Peyer's patch (tissue), 4 donors: ENCODE results near the gene SPATA7.

Experiments
- POLR2A ChIP-seq, 2 donors: fragments of 450-650 bp; IDR thresholded peaks; one replicate each; pipeline ENCODE4 v1.5.1; 2017; ENCODE audit warnings: antibody characterized with exemption in 2 of 2, mild to moderate bottlenecking in 2 of 2, moderate library complexity in 2 of 2
- TF ChIP-seq, protein P1 (sequence below), 6 experiments: fragments of 450-650 bp in 4 of 6; fragments of 200-600 bp in 2 of 6; sonication (generic) in 1 of 6; IDR thresholded peaks; one replicate each; pipeline ENCODE4 v1.5.1; 2017 to 2019; ENCODE audit warnings: antibody characterized with exemption in 6 of 6, mild to moderate bottlenecking in 3 of 6, moderate library complexity in 1 of 6

DNA sequence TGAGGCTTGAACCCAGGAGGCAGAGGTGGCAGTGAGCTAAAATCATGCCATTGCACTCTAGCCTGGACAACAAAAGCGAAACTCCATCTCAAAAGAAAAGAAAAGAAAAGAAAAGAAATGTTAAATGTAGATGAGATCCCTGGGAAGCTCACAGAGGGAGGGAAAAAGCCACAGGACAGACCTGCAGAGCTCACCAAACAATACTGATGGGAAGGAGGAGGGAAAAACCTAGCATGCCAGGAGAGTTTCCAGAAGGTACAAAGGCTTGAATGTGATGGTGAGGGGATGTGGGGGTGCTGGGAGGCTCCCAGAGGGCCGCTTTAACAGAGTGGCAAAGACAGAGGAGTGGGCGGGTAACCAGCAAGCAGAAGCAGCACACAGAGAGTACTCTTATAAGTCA, 97.1 kb downstream of the SPATA7 start:
- no peak for TF ChIP-seq POLR2A (IDR thresholded peaks at IDR 0.05)
- TF ChIP-seq, protein P1, sequence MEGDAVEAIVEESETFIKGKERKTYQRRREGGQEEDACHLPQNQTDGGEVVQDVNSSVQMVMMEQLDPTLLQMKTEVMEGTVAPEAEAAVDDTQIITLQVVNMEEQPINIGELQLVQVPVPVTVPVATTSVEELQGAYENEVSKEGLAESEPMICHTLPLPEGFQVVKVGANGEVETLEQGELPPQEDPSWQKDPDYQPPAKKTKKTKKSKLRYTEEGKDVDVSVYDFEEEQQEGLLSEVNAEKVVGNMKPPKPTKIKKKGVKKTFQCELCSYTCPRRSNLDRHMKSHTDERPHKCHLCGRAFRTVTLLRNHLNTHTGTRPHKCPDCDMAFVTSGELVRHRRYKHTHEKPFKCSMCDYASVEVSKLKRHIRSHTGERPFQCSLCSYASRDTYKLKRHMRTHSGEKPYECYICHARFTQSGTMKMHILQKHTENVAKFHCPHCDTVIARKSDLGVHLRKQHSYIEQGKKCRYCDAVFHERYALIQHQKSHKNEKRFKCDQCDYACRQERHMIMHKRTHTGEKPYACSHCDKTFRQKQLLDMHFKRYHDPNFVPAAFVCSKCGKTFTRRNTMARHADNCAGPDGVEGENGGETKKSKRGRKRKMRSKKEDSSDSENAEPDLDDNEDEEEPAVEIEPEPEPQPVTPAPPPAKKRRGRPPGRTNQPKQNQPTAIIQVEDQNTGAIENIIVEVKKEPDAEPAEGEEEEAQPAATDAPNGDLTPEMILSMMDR (IDR thresholded peaks at IDR 0.05): no peak
